Mucosa of descending colon (tissue), 3 donors: ENCODE results near the gene SDK2. TPM values are rescaled to one million over a fixed set of nuclear protein-coding genes. Genes with fewer than 3 reads are reported as not detected.

Experiments used
- ATAC-seq: fragments of 200-7000 bp; cut with Tn5 transposase; one replicate; pipeline ENCODE4 v1.9.1; 2020; ENCODE audit warnings: mild to moderate bottlenecking, moderate library complexity
- DNase-seq, 3 donors: peaks; one replicate each; pipeline ENCODE4 v3.0.0-alpha.2; 2020
- H3K36me3 ChIP-seq: fragments of 200-600 bp; one replicate; pipeline ENCODE4 v1.8.0; 2021; ENCODE audit warnings: low read depth, mild to moderate bottlenecking
- H3K4me1 ChIP-seq: fragments of 200-600 bp; one replicate; pipeline ENCODE4 v1.8.0; 2021; ENCODE audit warnings: low read depth, mild to moderate bottlenecking
- H3K4me3 ChIP-seq: fragments of 200-600 bp; one replicate; pipeline ENCODE4 v1.8.0; 2021; ENCODE audit warnings: mild to moderate bottlenecking
- H3K9me3 ChIP-seq: fragments of 200-600 bp; one replicate; pipeline ENCODE4 v1.8.0; 2021; ENCODE audit warnings: mild to moderate bottlenecking
- CTCF ChIP-seq: fragments of 200-600 bp; IDR thresholded peaks from one replicate; pipeline ENCODE4 v1.8.0; 2022; ENCODE audit warnings: antibody characterized with exemption, mild to moderate bottlenecking
- intact Hi-C, 2 donors: fragments of 100-400 bp; cut with DNase I in 1 of 2; cut with micrococcal nuclease in 1 of 2; formaldehyde crosslinking; loops; one replicate each; pipeline versions ENCODE4 v1.11.0 to v1.11.1; 2022; cut with DNase I, micrococcal nuclease
- total RNA-seq, 3 donors: library from RNA; stranded (reverse); fragmentation: NEBNext Ultra II Directional in 2 of 3; extraction: Animal tissue kit (Norgen Biotek cat#: 25700) in 2 of 3; gene quantifications; one replicate each; pipeline versions ENCODE4 v1.2.1 to v1.2.4, GENCODE V29; 2021 to 2023
- donor health status: DM: no; HTN: no; CAD: no; lungs with moderate emphysema.
- donor health status: DM: no; HTN: no; CAD: no.
- donor health status: DM: no; HTN: yes; CAD: no.

Gene SDK2
- total RNA-seq, 3 donors from 2014 or later: 1.2 to 1.6 (median 1.3) TPM

GRCh38 chr17:73471924-73472323 lies 172.3 kb downstream of the SDK2 start:
- no peak overlapping the region for H3K4me3 ChIP-seq
- H3K36me3 ChIP-seq: no peaks in the 10 kb centered on the region
- intact Hi-C loops: no loop called here
- no peak for TF ChIP-seq CTCF
- H3K9me3 ChIP-seq: no peaks in the 10 kb centered on the region
- no peak for DNase-seq
- H3K4me1 ChIP-seq: no peaks in the 10 kb centered on the region
- no peak for ATAC-seq

DNA sequence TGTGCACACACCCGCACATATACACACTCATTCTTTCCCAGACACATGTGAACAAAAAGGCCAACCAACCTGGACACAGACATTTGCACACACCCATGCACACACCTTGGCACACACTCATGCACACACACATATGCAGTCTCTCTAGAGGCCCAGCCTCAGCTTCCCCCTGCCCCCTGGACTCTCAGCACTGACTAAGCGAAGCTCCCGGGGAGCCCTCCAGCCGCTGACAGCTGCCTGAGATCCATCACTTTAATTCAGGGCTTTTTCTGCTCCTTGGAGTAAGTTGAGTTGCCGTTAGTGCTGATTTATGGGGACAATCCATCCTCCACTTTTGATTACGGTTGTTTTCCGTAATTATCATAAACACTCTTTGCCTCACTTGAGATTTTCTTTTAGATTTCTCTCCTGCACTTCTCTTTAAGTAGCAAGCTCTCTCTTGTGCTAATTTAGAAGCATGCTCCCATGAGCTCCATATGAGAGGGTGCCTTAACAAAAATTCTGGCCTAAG lies 173.9 kb downstream of the SDK2 start:
- ATAC-seq: no peak
- intact Hi-C loops: no loop called here
- no peak for TF ChIP-seq CTCF
- no peak for DNase-seq
- Histone ChIP-seq H3K4me1 (no peaks in the 10 kb centered on the region), H3K9me3 (no peaks in the 10 kb centered on the region), H3K4me3 (no peak overlapping the region), H3K36me3 (no peaks in the 10 kb centered on the region)

DNA sequence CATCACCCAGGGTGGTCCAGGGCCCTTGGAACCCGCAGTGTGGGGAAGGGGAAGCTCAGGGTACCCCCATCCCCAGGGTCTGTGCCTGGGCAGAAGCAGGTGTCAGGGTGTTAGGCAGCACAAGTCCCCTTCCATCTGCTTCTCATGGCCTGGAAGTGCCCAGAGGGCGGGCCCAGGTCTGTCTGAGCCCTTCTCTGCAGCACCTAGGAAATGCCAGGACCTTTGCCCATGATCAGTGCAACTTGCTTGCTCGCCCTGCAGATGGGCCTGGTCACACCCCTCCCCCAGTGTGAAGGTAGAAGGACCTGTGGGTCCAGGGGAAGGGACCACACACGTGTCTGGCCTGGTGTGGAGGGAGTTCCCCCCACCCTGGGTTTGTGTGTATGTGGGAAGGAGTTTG lies 174.9 kb downstream of the SDK2 start:
- no peaks in the 10 kb centered on the region for H3K9me3 ChIP-seq
- DNase-seq: no peak
- H3K36me3 ChIP-seq: no peaks in the 10 kb centered on the region
- no peak for ATAC-seq
- no peak for TF ChIP-seq CTCF
- H3K4me1 ChIP-seq: no peaks in the 10 kb centered on the region
- intact Hi-C loops: no loop called here
- no peak overlapping the region for H3K4me3 ChIP-seq

GRCh38 chr17:73468221-73468620 lies 176.0 kb downstream of the SDK2 start:
- TF ChIP-seq CTCF: no peak
- intact Hi-C loops: no loop called here
- H3K4me1 ChIP-seq: no peaks in the 10 kb centered on the region
- H3K36me3 ChIP-seq: no peaks in the 10 kb centered on the region
- ATAC-seq: no peak
- no peak for DNase-seq
- no peak overlapping the region for H3K4me3 ChIP-seq
- no peaks in the 10 kb centered on the region for H3K9me3 ChIP-seq

DNA sequence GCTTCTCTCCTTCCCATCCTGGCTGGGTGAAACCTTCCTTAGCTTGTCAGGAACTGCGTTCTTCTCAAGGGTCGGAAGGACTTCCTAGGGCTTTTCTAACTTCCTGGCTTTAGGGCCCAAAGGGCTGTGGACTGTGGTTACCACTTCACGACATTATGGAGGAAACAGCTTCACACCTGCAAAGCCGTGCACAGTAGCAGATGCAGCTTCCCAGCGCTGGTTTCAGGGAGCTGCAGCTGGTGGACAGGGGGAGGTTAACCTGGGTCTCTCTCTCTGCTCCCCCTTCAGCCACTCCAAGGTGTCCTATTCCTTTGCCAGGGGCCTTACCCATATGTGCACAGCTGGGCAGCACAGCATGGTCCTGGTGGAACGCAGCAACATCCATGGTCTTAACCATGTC lies 176.6 kb downstream of the SDK2 start:
- ATAC-seq: no peak
- no peaks in the 10 kb centered on the region for H3K9me3 ChIP-seq
- TF ChIP-seq CTCF: no peak
- no peaks in the 10 kb centered on the region for H3K4me1 ChIP-seq
- DNase-seq: no peak
- intact Hi-C loops: no loop called here
- H3K4me3 ChIP-seq: no peak overlapping the region
- no peaks in the 10 kb centered on the region for H3K36me3 ChIP-seq
